Measurements from ENCODE around the gene RAB6A. TPM values are rescaled to one million over a fixed set of nuclear protein-coding genes. Genes with fewer than 3 reads are reported as not detected.

Gene RAB6A
- total and polyA plus RNA-seq, 2 of the 8 experiments (the other 6 are each of a cell fraction or from before 2014, with no cell fraction given): 24.4 to 88.6 TPM

- TF ChIP-seq TAF1 (IDR thresholded peaks at IDR 0.05; ENCODE audit: low read depth, low read length) (peak; percentile 49; the same call in 1 of the 2 replicates), CHD7 (IDR thresholded peaks at IDR 0.05; ENCODE audit: insufficient replicate concordance, low read length) (no peak), TEAD4 (IDR thresholded peaks at IDR 0.05; ENCODE audit: low read depth, low read length) (peak; percentile 79), RXRA (IDR thresholded peaks at IDR 0.05; ENCODE audit: insufficient read depth, low read depth, low read length) (no peak), CREB1 (IDR thresholded peaks at IDR 0.05) (no peak), JUND (IDR thresholded peaks at IDR 0.05; ENCODE audit: low read length) (peak; percentile 50), SUZ12 (IDR thresholded peaks at IDR 0.05; ENCODE audit: low read length) (no peak), PHF8 (conservative IDR thresholded peaks at IDR 0.05; ENCODE audit: low read depth, low read length) (peak; percentile 28; the same call in 1 of the 2 replicates), SIRT6 (IDR thresholded peaks at IDR 0.05; ENCODE audit: low read length) (no peak), RNF2 (IDR thresholded peaks at IDR 0.05; ENCODE audit: borderline replicate concordance, low read depth, low read length, missing control alignments, poor library complexity, severe bottlenecking) (no peak), RBBP5 (IDR thresholded peaks at IDR 0.05; ENCODE audit: borderline replicate concordance, low read depth, low read length) (peak; percentile 67; the same call in 1 of the 2 replicates)
These were observed 99.7 kb downstream of the RAB6A start (continued) for GRCh38 chr11:73661035-73661628.

Data from H1 (cell line).